Smooth muscle cell (in vitro differentiated cells): ENCODE results near the gene HSPA9. TPM values are rescaled to one million over a fixed set of nuclear protein-coding genes. Genes with fewer than 3 reads are reported as not detected.

Experiments
- DNase-seq: peaks from one replicate; lab custom pipeline; 2025; ENCODE audit not compliant: unreplicated experiment; lab: John Stamatoyannopoulos, UW
- H2AFZ ChIP-seq: fragments of 200-600 bp; sonication (generic); 2 replicates; pipeline ENCODE4 v1.6.0; 2016; ENCODE audit warnings: antibody characterized with exemption, low read depth, mild to moderate bottlenecking
- H3F3A ChIP-seq: fragments of 200-600 bp; sonication (generic); 2 replicates; pipeline ENCODE4 v1.6.0; 2017; ENCODE audit warnings: antibody characterized with exemption, low read depth
- H3K27ac ChIP-seq: fragments of 200-600 bp; sonication (generic); 2 replicates; pipeline ENCODE4 v1.5.1; 2016; ENCODE audit warnings: low read depth, mild to moderate bottlenecking
- H3K27me3 ChIP-seq: fragments of 200-600 bp; sonication (generic); 2 replicates; pipeline ENCODE4 v1.6.1; 2016; ENCODE audit warnings: low read depth, mild to moderate bottlenecking
- H3K36me3 ChIP-seq: fragments of 200-600 bp; sonication (generic); 2 replicates; pipeline ENCODE4 v1.5.1; 2016; ENCODE audit warnings: low read depth
- H3K4me1 ChIP-seq: fragments of 200-600 bp; sonication (generic); 2 replicates; pipeline ENCODE4 v1.5.1; 2016; ENCODE audit warnings: low read depth
- H3K4me2 ChIP-seq: fragments of 200-600 bp; sonication (generic); 2 replicates; pipeline ENCODE4 v1.6.0; 2016; ENCODE audit warnings: mild to moderate bottlenecking
- H3K4me3 ChIP-seq: fragments of 200-600 bp; sonication (generic); 2 replicates; pipeline ENCODE4 v1.5.1; 2016; ENCODE audit warnings: mild to moderate bottlenecking
- H3K79me2 ChIP-seq: fragments of 200-600 bp; sonication (generic); 2 replicates; pipeline ENCODE4 v1.6.0; 2016; ENCODE audit warnings: low read depth, mild to moderate bottlenecking
- H3K9ac ChIP-seq: fragments of 200-600 bp; sonication (generic); 2 replicates; pipeline ENCODE4 v1.6.0; 2016; ENCODE audit warnings: low read depth
- H3K9me3 ChIP-seq: fragments of 200-600 bp; sonication (generic); replicated peaks from 2 replicates; pipeline ENCODE4 v1.5.1; 2016; ENCODE audit warnings: low read depth
- H4K20me1 ChIP-seq: fragments of 200-600 bp; sonication (generic); 2 replicates; pipeline ENCODE4 v1.6.0; 2016; ENCODE audit warnings: low read depth
- CTCF ChIP-seq: fragments of 200-600 bp; sonication (generic); IDR thresholded peaks from 2 replicates; pipeline ENCODE4 v1.5.1; 2017; ENCODE audit warnings: borderline replicate concordance, mild to moderate bottlenecking, antibody characterized with exemption; ENCODE audit not compliant: insufficient read depth, poor library complexity, severe bottlenecking
- WGBS: methylation state at CpG from one replicate; pipeline ENCODE4 v1.1.7; 2016; ENCODE audit warnings: low lambda C conversion rate; 5-methylcytosine and 5-hydroxymethylcytosine counted together
- polyA plus RNA-seq: library from polyadenylated mRNA; unstranded; fragments of >200 nt; fragmentation: Nextera tagmentation; extraction: Ambion mirVana; gene quantifications from 2 replicates; pipeline ENCODE4 v1.2.1, GENCODE V29; 2016
- total RNA-seq: library from RNA; depleted of rRNA; stranded (reverse); fragments of >200 nt; gene quantifications from 2 replicates; pipeline ENCODE4 v1.2.3, GENCODE V29; 2014

Gene HSPA9
- total and polyA plus RNA-seq, 2 experiments from 2014 or later = 136 to 263 TPM

GRCh38 chr5:138610918-138611677 is 35.9 kb upstream of the HSPA9 start:
- DNase-seq = no peak
- Histone ChIP-seq H3K4me1 (peaks cover 22% of the 10 kb centered on the region), H3K27me3 (no peaks in the 10 kb centered on the region), H3K9ac (peak overlapping the region; percentile 78), H3F3A (peaks cover 4% of the 10 kb centered on the region), H3K4me3 (peak overlapping the region; percentile 60), H4K20me1 (no peaks in the 10 kb centered on the region), H3K9me3 (no peaks in the 10 kb centered on the region), H3K27ac (peak overlapping the region; percentile 48), H2AFZ (peak overlapping the region; percentile 99), H3K4me2 (peak overlapping the region; percentile 94), H3K79me2 (no peaks in the 10 kb centered on the region), H3K36me3 (no peaks in the 10 kb centered on the region)
- TF ChIP-seq CTCF = no peak
- WGBS = 18% methylated on average over 14 of the region's 16 CpGs

- peak overlapping the region; percentile 94 for H3K4me2 ChIP-seq
- TF ChIP-seq CTCF = no peak
- no peak for DNase-seq
- H3K4me1 ChIP-seq = peaks cover 22% of the 10 kb centered on the region
- H3K9me3 ChIP-seq = no peaks in the 10 kb centered on the region
- 37% methylated on average over 10 of the region's 10 CpGs for WGBS
- no peaks in the 10 kb centered on the region for H3K27me3 ChIP-seq
- H3K27ac ChIP-seq = no peak overlapping the region
- peak overlapping the region; percentile 99 for H2AFZ ChIP-seq
- peaks cover 4% of the 10 kb centered on the region for H3F3A ChIP-seq
- H3K36me3 ChIP-seq = no peaks in the 10 kb centered on the region
- H3K9ac ChIP-seq = no peak overlapping the region
- no peaks in the 10 kb centered on the region for H4K20me1 ChIP-seq
- H3K4me3 ChIP-seq = peak overlapping the region; percentile 60
- H3K79me2 ChIP-seq = no peaks in the 10 kb centered on the region
These were observed 35.3 kb upstream of the HSPA9 start for GRCh38 chr5:138610415-138610917.

GRCh38 chr5:138606378-138607064 is 31.3 kb upstream of the HSPA9 start:
- peaks cover 4% of the 10 kb centered on the region for H3F3A ChIP-seq
- H3K4me2 ChIP-seq = no peak overlapping the region
- H3K79me2 ChIP-seq = no peaks in the 10 kb centered on the region
- H3K4me3 ChIP-seq = no peak overlapping the region
- 79% methylated on average over 6 of the region's 6 CpGs for WGBS
- no peak overlapping the region for H2AFZ ChIP-seq
- no peak overlapping the region for H3K9ac ChIP-seq
- H3K4me1 ChIP-seq = peaks cover 28% of the 10 kb centered on the region
- H3K36me3 ChIP-seq = no peaks in the 10 kb centered on the region
- H4K20me1 ChIP-seq = no peaks in the 10 kb centered on the region
- no peak for TF ChIP-seq CTCF
- no peaks in the 10 kb centered on the region for H3K27me3 ChIP-seq
- DNase-seq = no peak
- H3K27ac ChIP-seq = no peak overlapping the region
- H3K9me3 ChIP-seq = no peaks in the 10 kb centered on the region
